HG02884 (cell line): ENCODE results near the gene NPAS2.

ENCODE experiments used
- ATAC-seq: cut with Tn5 transposase; IDR thresholded peaks from one replicate; pipeline ENCODE4 v1.9.1; 2021; ENCODE audit warnings: mild to moderate bottlenecking, moderate library complexity; ENCODE audit not compliant: unreplicated experiment

Gene NPAS2

GRCh38 chr2:100938031-100939026, 118.4 kb downstream of the NPAS2 start:
- no peak for ATAC-seq

- no peak for ATAC-seq
Measured at GRCh38 chr2:100939445-100939844, 119.5 kb downstream of the NPAS2 start.

- no peak for ATAC-seq
Measured at GRCh38 chr2:100940240-100940639, 120.3 kb downstream of the NPAS2 start.

- ATAC-seq, result no peak
Measured at GRCh38 chr2:100940766-100941645, 121.1 kb downstream of the NPAS2 start.

DNA sequence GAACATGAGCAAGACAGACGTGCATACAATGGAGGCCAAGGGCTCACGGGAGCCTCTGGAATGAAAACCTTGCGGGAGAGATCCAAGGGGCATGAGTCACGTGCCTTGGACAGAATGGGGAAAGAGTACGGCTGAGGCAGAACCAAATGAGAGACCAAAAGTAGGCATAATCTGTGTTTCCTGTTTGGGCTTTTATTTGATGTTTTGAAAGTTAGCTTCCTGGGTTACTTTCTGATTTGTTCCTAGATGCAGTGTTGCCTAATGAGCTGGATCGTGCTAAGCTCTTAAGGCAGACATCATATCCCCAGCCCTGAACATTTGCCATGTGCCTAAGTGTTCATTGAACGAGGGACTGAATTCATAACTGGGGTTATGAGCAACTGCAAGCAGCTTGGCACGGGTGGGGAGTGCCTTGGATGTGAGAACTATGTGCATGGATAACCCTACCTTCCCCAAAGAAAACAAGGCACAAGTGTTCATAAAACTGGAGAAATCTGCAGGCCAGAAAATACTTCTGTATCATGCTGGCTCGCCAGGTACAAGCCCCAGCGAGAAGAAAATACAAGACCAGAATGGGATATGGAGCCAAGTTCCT, 121.8 kb downstream of the NPAS2 start:
- no peak for ATAC-seq

GRCh38 chr2:100944617-100945432, 124.9 kb downstream of the NPAS2 start:
- ATAC-seq, result no peak

DNA sequence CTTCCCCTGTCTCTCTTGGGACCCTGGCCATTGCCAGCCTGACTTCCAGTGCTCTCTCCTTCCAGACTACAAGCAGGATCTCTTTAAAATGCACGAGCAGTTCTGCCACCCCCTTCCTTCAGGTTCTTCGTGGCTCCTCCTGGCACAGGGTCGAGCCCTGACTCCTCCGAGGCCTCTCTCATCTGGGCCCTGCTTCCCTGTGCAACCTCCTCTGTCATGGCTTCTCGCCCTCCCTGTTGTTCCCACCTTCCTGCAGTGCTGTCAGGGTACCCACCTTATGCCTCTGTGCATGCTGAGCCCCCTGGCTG, 125.4 kb downstream of the NPAS2 start:
- no peak for ATAC-seq

DNA sequence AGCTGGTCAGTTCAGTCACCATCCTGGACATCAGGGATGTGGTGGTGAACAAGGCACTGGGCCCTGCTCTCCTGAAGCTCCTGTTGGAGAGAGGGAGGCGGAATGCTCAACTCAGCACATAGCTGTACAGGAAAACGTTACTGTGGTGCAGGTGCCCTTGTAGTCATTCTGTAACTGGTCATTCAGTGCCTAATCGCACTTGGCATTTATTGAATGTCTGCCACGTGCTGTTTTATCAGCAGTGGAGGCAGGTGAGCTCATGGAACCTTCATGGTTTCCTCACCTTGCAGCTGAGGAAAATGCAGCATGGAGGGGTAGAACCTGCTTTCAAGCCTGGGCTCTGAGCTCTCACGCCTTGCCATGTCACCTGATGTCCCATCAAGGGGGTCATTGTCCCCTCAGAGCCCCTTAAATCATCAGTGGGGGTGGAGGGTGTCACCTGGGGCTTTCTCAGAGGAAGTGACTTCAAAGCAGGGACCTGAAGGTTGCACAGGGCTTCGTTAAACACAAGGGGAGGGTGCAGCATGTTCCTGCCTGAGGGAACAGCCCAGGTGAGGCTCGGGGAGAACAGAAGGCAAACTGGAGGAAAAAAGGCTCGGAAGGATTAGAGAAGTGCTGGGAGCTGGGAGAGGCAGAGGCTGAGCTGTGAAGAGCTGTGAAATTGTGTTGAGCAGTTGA, 126.1 kb downstream of the NPAS2 start:
- no peak for ATAC-seq

DNA sequence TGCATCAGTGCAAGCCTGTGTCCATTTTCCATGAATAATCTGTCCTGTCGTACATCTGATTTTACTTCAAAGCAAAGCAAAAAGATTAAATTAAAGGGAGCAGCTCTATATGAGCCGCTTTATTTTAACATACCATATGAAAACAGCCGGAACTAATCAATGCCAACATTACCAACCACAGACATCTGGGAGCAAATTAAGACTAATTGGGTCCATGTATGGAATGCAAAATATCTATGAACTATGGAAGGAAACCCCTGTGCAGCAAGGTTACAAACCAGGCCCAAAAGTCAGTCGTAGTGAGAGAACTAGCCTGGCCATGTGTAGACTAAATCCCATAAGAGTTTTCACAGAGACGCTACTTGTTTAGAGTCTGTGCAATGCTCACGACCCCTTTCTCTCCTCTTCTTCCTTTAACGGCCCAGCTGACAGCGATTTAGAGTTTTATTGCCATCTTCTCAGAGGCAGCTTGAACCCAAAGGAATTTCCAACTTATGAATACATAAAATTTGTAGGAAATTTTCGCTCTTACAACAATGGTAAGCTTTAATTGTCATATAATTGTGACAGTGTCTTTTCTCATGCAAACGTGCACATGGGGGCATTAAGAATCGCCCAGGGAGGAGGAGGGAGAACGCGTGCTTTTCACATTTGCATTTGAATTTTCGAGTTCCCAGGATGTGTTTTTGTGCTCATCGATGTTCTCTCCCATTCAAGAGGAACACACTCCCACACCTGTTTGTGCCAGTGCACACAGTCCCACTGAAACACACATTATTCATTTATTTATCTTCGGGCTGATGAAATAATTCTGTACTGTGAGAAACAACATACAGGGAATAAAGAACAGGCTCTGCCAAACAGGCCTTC, 129.2 kb downstream of the NPAS2 start:
- ATAC-seq, result no peak

DNA sequence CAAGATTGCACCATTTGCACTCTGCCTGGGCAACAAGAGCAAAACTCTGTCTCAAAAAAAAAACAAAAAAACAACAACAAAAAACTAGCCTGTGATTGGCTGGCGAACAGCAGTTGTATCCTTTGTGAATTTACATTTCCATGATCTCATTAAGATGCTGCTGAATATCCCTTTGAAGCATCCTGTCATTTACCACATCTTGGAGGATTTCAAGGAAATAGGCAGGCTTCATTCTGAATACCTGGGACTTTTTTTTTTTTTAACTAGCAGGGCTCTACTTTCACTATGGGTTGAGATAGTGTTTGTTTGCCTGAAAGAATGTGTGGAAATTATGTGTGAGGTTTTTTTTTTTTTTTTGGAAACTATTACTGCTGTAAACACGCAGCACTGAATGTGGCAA, 132.6 kb downstream of the NPAS2 start:
- no peak for ATAC-seq

- ATAC-seq, result no peak
Measured at GRCh38 chr2:100953406-100954043, 133.6 kb downstream of the NPAS2 start.

GRCh38 chr2:100954044-100954420, 134.1 kb downstream of the NPAS2 start:
- no peak for ATAC-seq

GRCh38 chr2:100955226-100955625, 135.3 kb downstream of the NPAS2 start:
- no peak for ATAC-seq

DNA sequence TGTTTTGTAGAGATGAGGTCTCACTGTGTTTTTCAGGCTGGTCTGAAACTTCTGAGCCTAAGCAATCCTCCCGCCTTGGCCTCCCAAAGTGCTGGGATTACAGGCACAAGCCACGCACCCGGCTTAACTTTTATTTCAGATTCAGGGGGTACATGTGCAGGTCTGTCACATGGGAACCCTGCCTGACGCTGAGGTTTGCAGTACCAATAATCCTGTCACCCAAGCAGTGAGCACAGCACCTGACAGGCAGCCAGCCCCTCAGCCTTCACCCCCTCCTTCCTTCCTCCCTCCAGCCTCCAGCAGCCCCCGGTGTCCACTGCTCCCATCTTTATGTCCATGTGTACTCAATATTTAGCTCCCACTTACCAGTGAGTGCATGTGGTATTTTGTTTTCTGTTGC, 136.1 kb downstream of the NPAS2 start:
- no peak for ATAC-seq

GRCh38 chr2:100957996-100958653, 138.2 kb downstream of the NPAS2 start:
- no peak for ATAC-seq

- no peak for ATAC-seq
Measured at GRCh38 chr2:100959225-100959880, 139.4 kb downstream of the NPAS2 start.

- ATAC-seq, result no peak
Measured at GRCh38 chr2:100960688-100961087, 140.7 kb downstream of the NPAS2 start.
